ENCODE data around the gene TBRG4.

The TBRG4 gene

GRCh38 chr7:45082831-45083331 is 28.6 kb downstream of the TBRG4 start:
- no peaks in the 10 kb centered on the region for H3K36me3 ChIP-seq (ENCODE audit: low read depth)
- peak; percentile 61 for ATAC-seq (ENCODE audit: low read depth)

GRCh38 chr7:45082031-45082830 is 29.3 kb downstream of the TBRG4 start:
- DNase-seq (ENCODE audit: low spot score) (peak; percentile 42), ATAC-seq (ENCODE audit: low read depth) (no peak)
- H3K36me3 ChIP-seq (ENCODE audit: low read depth), result no peaks in the 10 kb centered on the region
- no peaks in the 10 kb centered on the region for H3K27me3 ChIP-seq (ENCODE audit: insufficient read depth, poor library complexity, severe bottlenecking)
- no peak for TF ChIP-seq CTCF (IDR thresholded peaks at IDR 0.05; ENCODE audit: poor library complexity, severe bottlenecking)
- no peak overlapping the region for H3K4me3 ChIP-seq (ENCODE audit: severe bottlenecking)
- peaks cover 5% of the 10 kb centered on the region for H3K4me1 ChIP-seq (ENCODE audit: insufficient read depth, poor library complexity, severe bottlenecking)
- H3K27ac ChIP-seq (ENCODE audit: poor library complexity, severe bottlenecking), result peak overlapping the region; percentile 31
- no peaks in the 10 kb centered on the region for H3K9me3 ChIP-seq (ENCODE audit: severe bottlenecking)

More at GRCh38 chr7:45082831-45083331, 28.6 kb downstream of the TBRG4 start:
- Histone ChIP-seq H3K9me3 (ENCODE audit: severe bottlenecking) (no peaks in the 10 kb centered on the region), H3K27me3 (ENCODE audit: insufficient read depth, poor library complexity, severe bottlenecking) (no peaks in the 10 kb centered on the region), H3K27ac (ENCODE audit: poor library complexity, severe bottlenecking) (peak overlapping the region; percentile 31), H3K4me1 (ENCODE audit: insufficient read depth, poor library complexity, severe bottlenecking) (peaks cover 5% of the 10 kb centered on the region), H3K4me3 (ENCODE audit: severe bottlenecking) (no peak overlapping the region)
- TF ChIP-seq CTCF (IDR thresholded peaks at IDR 0.05; ENCODE audit: poor library complexity, severe bottlenecking), result no peak
- peak; percentile 60 for DNase-seq (ENCODE audit: low spot score)

- no peak for ATAC-seq (ENCODE audit: low read depth)
Measured at GRCh38 chr7:45081670-45081974, 29.9 kb downstream of the TBRG4 start.

DNA sequence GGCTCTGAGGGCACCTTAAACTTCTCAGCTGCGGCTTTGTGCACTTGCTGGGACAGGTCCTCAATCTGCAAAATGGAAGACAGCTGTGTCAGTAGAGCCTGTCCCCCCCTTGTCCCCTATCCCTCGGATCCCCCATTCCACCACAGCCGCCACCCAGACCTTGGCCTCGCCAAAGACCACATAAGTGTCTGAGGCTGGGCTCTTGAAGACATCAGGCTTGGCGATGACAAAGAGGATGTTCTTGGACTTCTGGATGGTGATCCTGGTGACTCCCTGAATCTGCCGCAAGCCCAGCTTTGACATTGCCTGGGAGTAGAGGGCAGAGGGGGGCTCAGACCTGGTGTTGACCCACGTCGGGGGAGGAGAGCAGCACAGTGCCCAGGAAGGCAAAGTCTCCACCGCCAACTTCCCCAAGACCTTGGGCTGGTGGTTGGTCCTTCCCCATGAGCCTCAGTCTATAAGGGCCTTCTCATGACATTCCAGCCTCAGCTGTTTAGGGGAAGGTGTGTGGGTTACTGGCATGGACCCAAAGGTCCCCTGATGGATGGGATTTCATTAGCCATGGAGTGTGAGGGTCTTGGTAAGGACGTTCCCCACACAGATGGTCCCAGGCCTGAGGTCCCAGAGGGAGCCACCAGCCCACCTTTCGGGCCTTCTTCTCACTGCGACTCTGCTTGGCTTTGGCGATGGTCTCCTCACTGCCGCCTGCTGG is 30.4 kb downstream of the TBRG4 start:
- DNase-seq (ENCODE audit: low spot score), result no peak
- no peaks in the 10 kb centered on the region for H3K36me3 ChIP-seq (ENCODE audit: low read depth)
- H3K27me3 ChIP-seq (ENCODE audit: insufficient read depth, poor library complexity, severe bottlenecking), result no peaks in the 10 kb centered on the region
- peaks cover 5% of the 10 kb centered on the region for H3K4me1 ChIP-seq (ENCODE audit: insufficient read depth, poor library complexity, severe bottlenecking)
- no peaks in the 10 kb centered on the region for H3K9me3 ChIP-seq (ENCODE audit: severe bottlenecking)
- H3K27ac ChIP-seq (ENCODE audit: poor library complexity, severe bottlenecking), result no peak overlapping the region
- H3K4me3 ChIP-seq (ENCODE audit: severe bottlenecking), result no peak overlapping the region
- no peak for TF ChIP-seq CTCF (IDR thresholded peaks at IDR 0.05; ENCODE audit: poor library complexity, severe bottlenecking)
- no peak; the same call in 2 of the 3 replicates for ATAC-seq (ENCODE audit: low read depth)

More at GRCh38 chr7:45081670-45081974, 29.9 kb downstream of the TBRG4 start:
- H3K9me3 ChIP-seq (ENCODE audit: severe bottlenecking), result no peaks in the 10 kb centered on the region
- no peak for TF ChIP-seq CTCF (IDR thresholded peaks at IDR 0.05; ENCODE audit: poor library complexity, severe bottlenecking)
- H3K36me3 ChIP-seq (ENCODE audit: low read depth), result no peaks in the 10 kb centered on the region
- H3K27ac ChIP-seq (ENCODE audit: poor library complexity, severe bottlenecking), result no peak overlapping the region
- no peak overlapping the region for H3K4me3 ChIP-seq (ENCODE audit: severe bottlenecking)
- peaks cover 5% of the 10 kb centered on the region for H3K4me1 ChIP-seq (ENCODE audit: insufficient read depth, poor library complexity, severe bottlenecking)
- no peak for DNase-seq (ENCODE audit: low spot score)
- no peaks in the 10 kb centered on the region for H3K27me3 ChIP-seq (ENCODE audit: insufficient read depth, poor library complexity, severe bottlenecking)

Measured in RWPE2 (cell line).